Adrenal gland (tissue), 5 donors: ENCODE measurements around the gene EXOC3L1.

Source experiments
- POLR2A ChIP-seq, 2 donors: fragments of 450-650 bp; IDR thresholded peaks; one replicate each; pipeline ENCODE4 v1.6.1; 2017; ENCODE audit warnings: antibody characterized with exemption in 2 of 2, mild to moderate bottlenecking in 2 of 2, moderate library complexity in 1 of 2
- TF ChIP-seq, protein P1 (sequence below), 6 experiments: fragments of 450-650 bp in 4 of 6; fragments of 200-600 bp in 2 of 6; sonication (generic) in 1 of 6; IDR thresholded peaks; 1 replicate in 5 of 6; 2 replicates in 1 of 6; pipeline versions ENCODE4 v1.5.1 to v1.8.0; 2016 to 2021; ENCODE audit warnings: antibody characterized with exemption in 6 of 6, mild to moderate bottlenecking in 2 of 6, moderate library complexity in 1 of 6
- donor health status: DM: no; HTN: no; CAD: no.

GRCh38 chr16:67173323-67173722 lies 16.6 kb downstream of the EXOC3L1 start:
- TF ChIP-seq POLR2A (IDR thresholded peaks at IDR 0.05), result no peak
- TF ChIP-seq, protein P1, sequence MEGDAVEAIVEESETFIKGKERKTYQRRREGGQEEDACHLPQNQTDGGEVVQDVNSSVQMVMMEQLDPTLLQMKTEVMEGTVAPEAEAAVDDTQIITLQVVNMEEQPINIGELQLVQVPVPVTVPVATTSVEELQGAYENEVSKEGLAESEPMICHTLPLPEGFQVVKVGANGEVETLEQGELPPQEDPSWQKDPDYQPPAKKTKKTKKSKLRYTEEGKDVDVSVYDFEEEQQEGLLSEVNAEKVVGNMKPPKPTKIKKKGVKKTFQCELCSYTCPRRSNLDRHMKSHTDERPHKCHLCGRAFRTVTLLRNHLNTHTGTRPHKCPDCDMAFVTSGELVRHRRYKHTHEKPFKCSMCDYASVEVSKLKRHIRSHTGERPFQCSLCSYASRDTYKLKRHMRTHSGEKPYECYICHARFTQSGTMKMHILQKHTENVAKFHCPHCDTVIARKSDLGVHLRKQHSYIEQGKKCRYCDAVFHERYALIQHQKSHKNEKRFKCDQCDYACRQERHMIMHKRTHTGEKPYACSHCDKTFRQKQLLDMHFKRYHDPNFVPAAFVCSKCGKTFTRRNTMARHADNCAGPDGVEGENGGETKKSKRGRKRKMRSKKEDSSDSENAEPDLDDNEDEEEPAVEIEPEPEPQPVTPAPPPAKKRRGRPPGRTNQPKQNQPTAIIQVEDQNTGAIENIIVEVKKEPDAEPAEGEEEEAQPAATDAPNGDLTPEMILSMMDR (IDR thresholded peaks at IDR 0.05), result no peak
